KG1 (cell line): ENCODE data around the gene TRPV3.

Experiments used
- DNase-seq: peaks from one replicate; lab custom pipeline; 2025; lab: John Stamatoyannopoulos, UW

Gene TRPV3

GRCh38 chr17:3546521-3546920 is 11.1 kb downstream of the TRPV3 start:
- DNase-seq, result no peak

GRCh38 chr17:3545151-3545550 is 12.5 kb downstream of the TRPV3 start:
- no peak for DNase-seq

- no peak for DNase-seq
These were observed 13.2 kb downstream of the TRPV3 start for GRCh38 chr17:3544365-3544764.

GRCh38 chr17:3543453-3543852 is 14.2 kb downstream of the TRPV3 start:
- DNase-seq, result no peak

GRCh38 chr17:3542410-3543088 is 15.1 kb downstream of the TRPV3 start:
- no peak for DNase-seq

GRCh38 chr17:3539881-3540540 is 17.6 kb downstream of the TRPV3 start:
- no peak for DNase-seq

- DNase-seq, result no peak
These were observed 20.9 kb downstream of the TRPV3 start for GRCh38 chr17:3536716-3537115.

- DNase-seq, result no peak
These were observed 22.2 kb downstream of the TRPV3 start for GRCh38 chr17:3535253-3535995.

- no peak for DNase-seq
These were observed 22.7 kb downstream of the TRPV3 start for GRCh38 chr17:3534881-3535252.

- no peak for DNase-seq
These were observed 23.9 kb downstream of the TRPV3 start for GRCh38 chr17:3533752-3534151.

- DNase-seq, result no peak
These were observed 24.8 kb downstream of the TRPV3 start for GRCh38 chr17:3532859-3533142.

GRCh38 chr17:3532106-3532858 is 25.3 kb downstream of the TRPV3 start:
- DNase-seq, result no peak

GRCh38 chr17:3531266-3532101 is 26.1 kb downstream of the TRPV3 start:
- DNase-seq, result no peak

- DNase-seq, result no peak
These were observed 27.5 kb downstream of the TRPV3 start for GRCh38 chr17:3529817-3530741.

GRCh38 chr17:3528880-3529511 is 28.6 kb downstream of the TRPV3 start:
- DNase-seq, result no peak

GRCh38 chr17:3528403-3528851 is 29.2 kb downstream of the TRPV3 start:
- DNase-seq, result no peak

GRCh38 chr17:3527896-3528295 is 29.7 kb downstream of the TRPV3 start:
- no peak for DNase-seq

- DNase-seq, result no peak
These were observed 30.1 kb downstream of the TRPV3 start for GRCh38 chr17:3527468-3527867.

GRCh38 chr17:3526971-3527370 is 30.6 kb downstream of the TRPV3 start:
- no peak for DNase-seq

- no peak for DNase-seq
These were observed 31.1 kb downstream of the TRPV3 start for GRCh38 chr17:3526491-3526890.
